ENCODE results near the gene ZYX.
A peak's percentile ranks its signal among the peaks of the same experiment; 100 is the strongest.

Gene ZYX

GRCh38 chr7:143373255-143373794, 7.8 kb upstream of the ZYX start:
- intact Hi-C loops (cut with micrococcal nuclease) = loop anchor here (5.0 kb wide), 1 partner anchor 61 kb away; no protein-coding TSS in a partner anchor
- no peaks in the 10 kb centered on the region for H3K9me3 Mint-ChIP-seq
- peaks cover 60% of the 10 kb centered on the region for H3K4me1 Mint-ChIP-seq (ENCODE audit: low read depth)
- H3K4me3 Mint-ChIP-seq = no peak overlapping the region
- no peaks in the 10 kb centered on the region for H3K27me3 Mint-ChIP-seq
- H3K27ac Mint-ChIP-seq = peak overlapping the region; percentile 35
- no peaks in the 10 kb centered on the region for H3K36me3 Mint-ChIP-seq (ENCODE audit: low read depth)

- intact Hi-C loops (cut with micrococcal nuclease) = loop anchor here (5.0 kb wide), 1 partner anchor 62 kb away; no protein-coding TSS in a partner anchor
- peak overlapping the region; percentile 39 for H3K27ac Mint-ChIP-seq
- peak overlapping the region; percentile 25 for H3K4me3 Mint-ChIP-seq
- H3K36me3 Mint-ChIP-seq (ENCODE audit: low read depth) = no peaks in the 10 kb centered on the region
- peaks cover 72% of the 10 kb centered on the region for H3K4me1 Mint-ChIP-seq (ENCODE audit: low read depth)
- H3K27me3 Mint-ChIP-seq = no peaks in the 10 kb centered on the region
- no peaks in the 10 kb centered on the region for H3K9me3 Mint-ChIP-seq
Observed at GRCh38 chr7:143374561-143374960, 6.6 kb upstream of the ZYX start.

GRCh38 chr7:143375298-143376034, 5.7 kb upstream of the ZYX start:
- no peaks in the 10 kb centered on the region for H3K9me3 Mint-ChIP-seq
- H3K27me3 Mint-ChIP-seq = no peaks in the 10 kb centered on the region

GRCh38 chr7:143376396-143376795, 4.7 kb upstream of the ZYX start:
- Mint-ChIP-seq H3K4me1 (ENCODE audit: low read depth) (peaks cover 76% of the 10 kb centered on the region), H3K4me3 (no peak overlapping the region), H3K27me3 (no peaks in the 10 kb centered on the region), H3K27ac (peak overlapping the region; percentile 39), H3K36me3 (ENCODE audit: low read depth) (no peaks in the 10 kb centered on the region), H3K9me3 (no peaks in the 10 kb centered on the region)
- intact Hi-C loops (cut with micrococcal nuclease) = no loop called here

More at GRCh38 chr7:143375298-143376034, 5.7 kb upstream of the ZYX start:
- intact Hi-C loops (cut with micrococcal nuclease) = no loop called here
- Mint-ChIP-seq H3K27ac (peak overlapping the region; percentile 39), H3K36me3 (ENCODE audit: low read depth) (no peaks in the 10 kb centered on the region), H3K4me1 (ENCODE audit: low read depth) (peaks cover 76% of the 10 kb centered on the region), H3K4me3 (no peak overlapping the region)

- H3K9me3 Mint-ChIP-seq = no peaks in the 10 kb centered on the region
- peaks cover 60% of the 10 kb centered on the region for H3K4me1 Mint-ChIP-seq (ENCODE audit: low read depth)
- no peak overlapping the region for H3K4me3 Mint-ChIP-seq
- intact Hi-C loops (cut with micrococcal nuclease) = loop anchor here (2.0 kb wide), 2 partner anchors 31 to 139 kb away; no protein-coding TSS in a partner anchor
- peak overlapping the region; percentile 93 for H3K27ac Mint-ChIP-seq
- no peaks in the 10 kb centered on the region for H3K36me3 Mint-ChIP-seq (ENCODE audit: low read depth)
- no peaks in the 10 kb centered on the region for H3K27me3 Mint-ChIP-seq
Observed at GRCh38 chr7:143379611-143380259, 1.4 kb upstream of the ZYX start.

GRCh38 chr7:143380260-143380645, 892 bp upstream of the ZYX start:
- intact Hi-C loops (cut with micrococcal nuclease) = loop anchor here (2.0 kb wide), 2 partner anchors 31 to 139 kb away; no protein-coding TSS in a partner anchor

GRCh38 chr7:143381427-143382125, 431 bp downstream of the ZYX start:
- H3K4me1 Mint-ChIP-seq (ENCODE audit: low read depth) = peaks cover 41% of the 10 kb centered on the region
- intact Hi-C loops (cut with micrococcal nuclease) = loop anchor here (2.0 kb wide), 2 partner anchors 29 to 141 kb away; no protein-coding TSS in a partner anchor
- no peaks in the 10 kb centered on the region for H3K9me3 Mint-ChIP-seq
- no peaks in the 10 kb centered on the region for H3K27me3 Mint-ChIP-seq
- H3K4me3 Mint-ChIP-seq = no peak overlapping the region
- no peaks in the 10 kb centered on the region for H3K36me3 Mint-ChIP-seq (ENCODE audit: low read depth)
- peak overlapping the region; percentile 93 for H3K27ac Mint-ChIP-seq

More at GRCh38 chr7:143380260-143380645, 892 bp upstream of the ZYX start:
- Mint-ChIP-seq H3K4me3 (no peak overlapping the region), H3K36me3 (ENCODE audit: low read depth) (no peaks in the 10 kb centered on the region), H3K4me1 (ENCODE audit: low read depth) (peaks cover 55% of the 10 kb centered on the region), H3K27me3 (no peaks in the 10 kb centered on the region), H3K9me3 (no peaks in the 10 kb centered on the region), H3K27ac (peak overlapping the region; percentile 93)

GRCh38 chr7:143382126-143382790, 1.1 kb downstream of the ZYX start:
- Mint-ChIP-seq H3K27ac (peak overlapping the region; percentile 93), H3K4me3 (no peak overlapping the region)

GRCh38 chr7:143382791-143383641, 1.9 kb downstream of the ZYX start:
- no peaks in the 10 kb centered on the region for H3K9me3 Mint-ChIP-seq
- H3K27ac Mint-ChIP-seq = peak overlapping the region; percentile 93
- no peaks in the 10 kb centered on the region for H3K27me3 Mint-ChIP-seq
- H3K4me1 Mint-ChIP-seq (ENCODE audit: low read depth) = peaks cover 36% of the 10 kb centered on the region
- H3K36me3 Mint-ChIP-seq (ENCODE audit: low read depth) = no peaks in the 10 kb centered on the region
- no peak overlapping the region for H3K4me3 Mint-ChIP-seq
- intact Hi-C loops (cut with micrococcal nuclease) = no loop called here

More at GRCh38 chr7:143382126-143382790, 1.1 kb downstream of the ZYX start:
- H3K27me3 Mint-ChIP-seq = no peaks in the 10 kb centered on the region
- no peaks in the 10 kb centered on the region for H3K9me3 Mint-ChIP-seq
- intact Hi-C loops (cut with micrococcal nuclease) = no loop called here
- peaks cover 35% of the 10 kb centered on the region for H3K4me1 Mint-ChIP-seq (ENCODE audit: low read depth)
- H3K36me3 Mint-ChIP-seq (ENCODE audit: low read depth) = no peaks in the 10 kb centered on the region

- Mint-ChIP-seq H3K4me1 (ENCODE audit: low read depth) (peaks cover 36% of the 10 kb centered on the region), H3K9me3 (no peaks in the 10 kb centered on the region), H3K36me3 (ENCODE audit: low read depth) (no peaks in the 10 kb centered on the region), H3K4me3 (no peak overlapping the region), H3K27ac (peak overlapping the region; percentile 93), H3K27me3 (no peaks in the 10 kb centered on the region)
- intact Hi-C loops (cut with micrococcal nuclease) = no loop called here
Observed at GRCh38 chr7:143383642-143383957, 2.5 kb downstream of the ZYX start.

GRCh38 chr7:143384148-143384547, 3.0 kb downstream of the ZYX start:
- no peaks in the 10 kb centered on the region for H3K36me3 Mint-ChIP-seq (ENCODE audit: low read depth)
- intact Hi-C loops (cut with micrococcal nuclease) = no loop called here
- H3K4me3 Mint-ChIP-seq = no peak overlapping the region

GRCh38 chr7:143384661-143385631, 3.8 kb downstream of the ZYX start:
- no peak overlapping the region for H3K4me3 Mint-ChIP-seq
- no peaks in the 10 kb centered on the region for H3K27me3 Mint-ChIP-seq
- intact Hi-C loops (cut with micrococcal nuclease) = no loop called here
- H3K4me1 Mint-ChIP-seq (ENCODE audit: low read depth) = peaks cover 32% of the 10 kb centered on the region
- H3K27ac Mint-ChIP-seq = no peak overlapping the region
- no peaks in the 10 kb centered on the region for H3K36me3 Mint-ChIP-seq (ENCODE audit: low read depth)
- no peaks in the 10 kb centered on the region for H3K9me3 Mint-ChIP-seq

More at GRCh38 chr7:143384148-143384547, 3.0 kb downstream of the ZYX start:
- H3K27ac Mint-ChIP-seq = no peak overlapping the region
- H3K27me3 Mint-ChIP-seq = no peaks in the 10 kb centered on the region
- H3K4me1 Mint-ChIP-seq (ENCODE audit: low read depth) = peaks cover 32% of the 10 kb centered on the region
- no peaks in the 10 kb centered on the region for H3K9me3 Mint-ChIP-seq
